ENCODE measurements around the gene SMARCA2.

GRCh38 chr9:2014696-2015580 lies at the start of gene SMARCA2:
- TF ChIP-seq, protein P1, sequence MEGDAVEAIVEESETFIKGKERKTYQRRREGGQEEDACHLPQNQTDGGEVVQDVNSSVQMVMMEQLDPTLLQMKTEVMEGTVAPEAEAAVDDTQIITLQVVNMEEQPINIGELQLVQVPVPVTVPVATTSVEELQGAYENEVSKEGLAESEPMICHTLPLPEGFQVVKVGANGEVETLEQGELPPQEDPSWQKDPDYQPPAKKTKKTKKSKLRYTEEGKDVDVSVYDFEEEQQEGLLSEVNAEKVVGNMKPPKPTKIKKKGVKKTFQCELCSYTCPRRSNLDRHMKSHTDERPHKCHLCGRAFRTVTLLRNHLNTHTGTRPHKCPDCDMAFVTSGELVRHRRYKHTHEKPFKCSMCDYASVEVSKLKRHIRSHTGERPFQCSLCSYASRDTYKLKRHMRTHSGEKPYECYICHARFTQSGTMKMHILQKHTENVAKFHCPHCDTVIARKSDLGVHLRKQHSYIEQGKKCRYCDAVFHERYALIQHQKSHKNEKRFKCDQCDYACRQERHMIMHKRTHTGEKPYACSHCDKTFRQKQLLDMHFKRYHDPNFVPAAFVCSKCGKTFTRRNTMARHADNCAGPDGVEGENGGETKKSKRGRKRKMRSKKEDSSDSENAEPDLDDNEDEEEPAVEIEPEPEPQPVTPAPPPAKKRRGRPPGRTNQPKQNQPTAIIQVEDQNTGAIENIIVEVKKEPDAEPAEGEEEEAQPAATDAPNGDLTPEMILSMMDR (IDR thresholded peaks at IDR 0.05), result no peak
- TF ChIP-seq EZH2phosphoT487 (IDR thresholded peaks at IDR 0.05), result no peak
